GM20431 (cell line): ENCODE data around the gene MED16.
"Not testable (repeated sequence)": the region's sequence is repeated elsewhere in the genome, so short reads cannot be mapped to it uniquely, and the experiment has no call there.

Source experiments
- in situ Hi-C: fragments of 300-500 bp; cut with MseI, MboI; formaldehyde crosslinking; loops from one replicate; pipeline ENCODE4 v1.15.0; 2020; ENCODE audit warnings: low sequenced_read_pairs; ENCODE audit not compliant: unreplicated experiment

The MED16 gene

DNA sequence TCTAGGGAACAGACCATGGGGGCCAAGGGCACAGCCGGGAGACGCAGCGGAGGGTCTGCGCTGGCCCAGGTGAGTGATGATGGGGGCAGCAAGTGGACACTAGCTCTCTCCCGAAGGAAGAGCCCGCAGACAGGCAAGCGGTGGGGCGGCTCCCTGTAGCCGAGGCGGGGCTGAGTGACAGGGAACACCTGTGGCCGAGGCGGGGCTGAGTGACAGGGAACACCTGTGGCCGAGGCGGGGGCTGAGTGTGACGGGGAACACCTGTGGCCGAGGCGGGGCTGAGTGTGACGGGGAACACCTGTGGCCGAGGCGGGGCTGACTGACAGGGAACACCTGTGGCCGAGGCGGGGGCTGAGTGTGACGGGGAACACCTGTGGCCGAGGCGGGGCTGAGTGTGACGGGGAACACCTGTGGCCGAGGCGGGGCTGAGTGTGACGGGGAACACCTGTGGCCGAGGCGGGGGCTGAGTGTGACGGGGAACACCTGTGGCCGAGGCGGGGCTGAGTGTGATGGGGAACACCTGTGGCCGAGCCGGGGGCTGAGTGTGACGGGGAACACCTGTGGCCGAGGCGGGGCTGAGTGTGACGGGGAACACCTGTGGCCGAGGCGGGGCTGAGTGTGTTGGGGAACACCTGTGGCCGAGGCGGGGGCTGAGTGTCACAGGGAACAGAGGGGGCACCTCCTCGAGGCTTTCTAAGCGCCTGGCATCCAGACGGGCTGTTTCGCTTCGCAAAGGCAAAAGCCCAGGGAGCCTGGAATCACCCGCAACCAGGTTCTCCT is 1.4 kb downstream of the MED16 start:
- in situ Hi-C loops = not testable (repeated sequence)

- in situ Hi-C loops = no loop called here
Measured at GRCh38 chr19:890831-891230, 2.2 kb downstream of the MED16 start.

GRCh38 chr19:889662-890295 is 3.2 kb downstream of the MED16 start:
- in situ Hi-C loops = no loop called here

GRCh38 chr19:888581-889385 is 4.2 kb downstream of the MED16 start:
- in situ Hi-C loops = no loop called here

- in situ Hi-C loops = no loop called here
Measured at GRCh38 chr19:887599-887998, 5.4 kb downstream of the MED16 start.

GRCh38 chr19:887072-887471 is 5.9 kb downstream of the MED16 start:
- in situ Hi-C loops = no loop called here

DNA sequence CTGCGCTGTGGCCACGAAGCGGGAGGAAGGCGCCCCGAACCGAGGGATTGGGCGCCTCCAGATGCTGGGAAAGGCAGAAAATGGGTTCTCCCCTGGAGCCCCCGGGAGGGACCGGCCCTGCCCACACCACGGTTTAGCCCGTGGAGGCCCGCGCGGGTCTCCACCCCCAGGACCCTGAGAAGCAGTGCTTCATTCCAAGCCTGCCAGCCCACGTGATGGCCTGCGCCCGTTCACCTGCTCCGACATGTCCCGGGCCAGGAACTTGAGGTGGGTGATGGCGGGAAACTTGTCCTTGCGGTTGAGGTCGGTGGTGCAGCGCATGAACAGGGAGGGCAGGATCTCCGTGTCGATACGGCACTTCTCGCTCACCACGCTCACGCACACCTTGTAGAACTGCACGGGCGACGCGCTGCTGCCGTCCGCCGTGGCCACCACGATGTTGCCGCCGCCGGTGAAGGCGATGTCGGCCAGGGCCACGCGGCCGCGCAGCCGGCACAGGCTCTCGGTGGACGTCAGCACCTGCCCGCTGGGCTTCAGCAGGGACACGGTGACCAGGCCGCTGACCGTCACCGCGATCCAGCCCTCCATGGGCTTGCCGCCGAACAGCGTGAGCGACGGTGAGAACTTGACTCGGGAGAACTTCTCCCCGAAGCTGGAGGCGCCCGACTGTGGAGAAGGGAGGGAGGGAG is 7.3 kb downstream of the MED16 start:
- in situ Hi-C loops = no loop called here

DNA sequence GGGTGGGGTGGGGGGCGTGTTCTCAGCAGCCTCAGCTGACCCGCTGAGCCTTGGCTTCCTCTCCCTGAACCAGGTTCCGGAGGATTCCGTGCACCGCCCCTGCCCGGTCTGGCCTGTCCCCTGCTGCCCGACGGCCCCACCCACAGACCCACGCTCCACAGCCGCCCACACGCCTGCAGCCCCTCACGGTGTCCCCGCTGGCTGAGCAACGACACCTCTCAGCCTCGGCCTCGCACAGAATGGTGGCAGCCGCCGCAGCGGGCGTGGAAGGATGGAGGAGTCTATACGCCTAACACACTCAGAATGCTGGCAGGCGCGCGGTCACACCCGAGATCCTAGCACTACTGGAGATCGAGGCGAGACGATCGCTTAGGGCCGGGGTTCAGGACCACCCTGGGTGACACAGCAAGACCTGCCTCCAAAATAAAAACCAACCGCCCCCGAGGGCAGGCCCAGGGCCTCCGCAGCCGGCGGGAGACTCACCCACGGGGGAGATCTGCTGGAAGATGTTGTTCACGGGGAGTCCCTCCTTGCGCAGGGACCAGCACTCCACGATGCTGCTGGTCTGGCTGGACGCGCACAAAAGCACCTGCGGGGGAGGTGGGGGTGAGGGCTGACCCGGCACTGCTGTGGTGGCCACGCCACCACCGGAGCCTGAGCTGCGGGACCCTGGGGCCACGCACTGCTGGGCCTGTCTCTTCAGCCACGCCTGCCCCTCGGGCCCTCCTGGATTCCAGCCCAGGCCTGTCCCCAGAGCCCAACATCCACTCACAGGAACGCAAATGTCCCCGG is 8.4 kb downstream of the MED16 start:
- in situ Hi-C loops = no loop called here

GRCh38 chr19:883661-884211 is 9.3 kb downstream of the MED16 start:
- in situ Hi-C loops = no loop called here

DNA sequence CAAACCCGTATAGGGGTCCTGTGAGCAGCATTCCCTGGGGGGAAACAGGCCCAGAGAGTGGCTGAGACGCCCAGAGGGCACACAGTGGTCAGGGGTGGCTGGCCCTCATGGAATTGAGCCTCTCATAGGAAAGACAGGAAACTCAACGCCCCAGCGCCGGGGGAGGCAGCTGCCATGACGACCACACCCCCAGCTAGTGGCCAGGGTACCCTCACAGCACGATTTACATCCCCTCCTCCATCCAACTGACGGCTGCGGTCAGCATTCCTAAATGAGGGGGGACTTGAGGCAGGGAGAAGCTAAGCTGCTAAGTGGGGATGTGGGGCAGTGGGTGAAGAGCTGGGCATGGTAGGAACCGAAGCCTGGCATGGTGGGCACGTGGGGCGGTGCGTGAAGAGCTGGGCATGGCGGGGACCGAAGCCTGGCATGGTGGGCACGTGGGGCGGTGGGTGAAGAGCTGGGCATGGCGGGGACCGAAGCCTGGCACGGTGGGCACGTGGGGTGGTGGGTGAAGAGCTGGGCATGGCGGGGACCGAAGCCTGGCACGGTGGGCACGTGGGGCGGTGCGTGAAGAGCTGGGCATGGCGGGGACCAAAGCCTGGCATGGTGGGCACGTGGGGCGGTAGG is 10.0 kb downstream of the MED16 start:
- in situ Hi-C loops = no loop called here

- in situ Hi-C loops = no loop called here
Measured at GRCh38 chr19:881385-882071, 11.5 kb downstream of the MED16 start.

DNA sequence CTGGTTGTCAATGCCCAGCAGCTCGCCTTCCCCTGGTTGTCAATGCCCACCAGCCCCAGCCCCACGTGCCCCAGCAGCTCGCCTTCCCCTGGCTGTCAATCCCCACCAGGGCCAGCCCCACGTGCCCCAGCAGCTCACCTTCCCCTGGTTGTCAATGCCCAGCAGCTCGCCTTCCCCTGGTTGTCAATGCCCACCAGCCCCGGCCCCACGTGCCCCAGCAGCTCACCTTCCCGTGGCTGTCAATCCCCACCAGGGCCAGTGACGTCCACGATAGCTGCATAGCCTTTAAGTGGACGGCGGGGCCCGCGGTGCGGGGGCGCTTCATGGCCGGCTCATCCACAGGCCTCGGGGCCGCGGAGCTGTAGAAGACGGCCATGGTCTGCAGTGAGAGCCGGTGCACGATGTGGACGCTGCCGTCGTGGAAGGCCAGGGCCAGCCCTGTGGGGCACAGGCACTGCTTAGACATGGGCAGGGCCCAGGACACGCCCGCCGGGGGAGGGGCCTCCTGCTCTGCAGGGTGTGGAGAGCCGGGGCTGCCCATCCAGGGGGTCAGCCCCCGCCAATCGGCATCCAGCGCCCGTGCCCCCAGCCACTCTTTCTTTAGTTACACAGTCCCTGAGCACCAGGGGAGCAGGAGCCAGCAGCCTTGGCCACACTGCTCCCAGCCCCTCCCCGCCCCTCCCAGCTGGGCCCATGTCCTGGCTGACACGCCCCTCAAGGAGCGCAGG is 13.1 kb downstream of the MED16 start:
- in situ Hi-C loops = no loop called here

DNA sequence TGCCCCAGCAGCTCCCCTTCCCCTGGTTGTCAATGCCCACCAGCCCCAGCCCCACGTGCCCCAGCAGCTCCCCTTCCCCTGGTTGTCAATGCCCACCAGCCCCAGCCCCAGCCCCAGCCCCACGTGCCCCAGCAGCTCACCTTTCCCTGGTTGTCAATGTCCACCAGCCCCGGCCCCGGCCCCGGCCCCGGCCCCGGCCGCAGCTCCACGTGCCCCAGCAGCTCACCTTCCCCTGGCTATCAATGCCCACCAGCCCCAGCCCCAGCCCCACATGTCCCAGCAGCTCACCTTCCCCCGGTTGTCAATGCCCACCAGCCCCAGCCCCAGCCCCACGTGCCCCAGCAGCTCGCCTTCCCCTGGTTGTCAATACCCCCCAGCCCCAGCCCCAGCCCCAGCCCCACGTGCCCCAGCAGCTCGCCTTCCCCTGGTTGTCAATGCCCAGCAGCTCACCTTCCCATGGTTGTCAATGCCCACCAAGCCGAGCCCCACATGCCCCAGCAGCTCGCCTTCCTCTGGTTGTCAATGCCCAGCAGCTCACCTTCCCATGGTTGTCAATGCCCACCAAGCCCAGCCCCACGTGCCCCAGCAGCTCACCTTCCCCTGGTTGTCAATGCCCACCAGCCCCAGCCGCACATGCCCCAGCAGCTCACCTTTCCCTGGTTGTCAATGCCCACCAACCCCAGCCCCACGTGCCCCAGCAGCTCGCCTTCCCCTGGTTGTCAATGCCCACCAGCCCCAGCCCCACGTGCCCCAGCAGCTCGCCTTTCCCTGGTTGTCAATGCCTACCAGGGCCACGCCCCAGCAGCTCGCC is 14.0 kb downstream of the MED16 start:
- in situ Hi-C loops = not testable (repeated sequence)

DNA sequence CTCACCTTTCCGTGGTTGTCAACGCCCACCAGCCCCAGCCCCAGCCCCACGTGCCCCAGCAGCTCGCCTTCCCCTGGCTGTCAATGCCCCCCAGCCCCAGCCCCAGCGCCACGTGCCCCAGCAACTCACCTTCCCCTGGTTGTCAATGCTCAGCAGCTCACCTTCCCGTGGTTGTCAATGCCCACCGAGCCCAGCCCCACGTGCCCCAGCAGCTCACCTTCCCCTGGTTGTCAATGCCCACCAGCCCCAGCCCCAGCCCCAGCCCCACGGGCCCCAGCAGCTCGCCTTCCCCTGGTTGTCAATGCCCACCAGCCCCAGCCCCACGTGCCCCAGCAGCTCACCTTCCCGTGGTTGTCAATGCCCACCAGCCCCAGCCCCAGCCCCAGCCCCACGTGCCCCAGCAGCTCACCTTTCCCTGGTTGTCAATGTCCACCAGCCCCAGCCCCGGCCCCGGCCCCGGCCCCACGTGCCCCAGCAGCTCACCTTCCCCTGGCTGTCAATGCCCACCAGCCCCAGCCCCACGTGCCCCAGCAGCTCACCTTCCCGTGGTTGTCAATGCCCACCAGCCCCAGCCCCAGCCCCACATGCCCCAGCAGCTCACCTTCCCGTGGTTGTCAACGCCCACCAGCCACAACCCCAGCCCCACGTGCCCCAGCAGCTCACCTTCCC is 14.9 kb downstream of the MED16 start:
- in situ Hi-C loops = not testable (repeated sequence)

DNA sequence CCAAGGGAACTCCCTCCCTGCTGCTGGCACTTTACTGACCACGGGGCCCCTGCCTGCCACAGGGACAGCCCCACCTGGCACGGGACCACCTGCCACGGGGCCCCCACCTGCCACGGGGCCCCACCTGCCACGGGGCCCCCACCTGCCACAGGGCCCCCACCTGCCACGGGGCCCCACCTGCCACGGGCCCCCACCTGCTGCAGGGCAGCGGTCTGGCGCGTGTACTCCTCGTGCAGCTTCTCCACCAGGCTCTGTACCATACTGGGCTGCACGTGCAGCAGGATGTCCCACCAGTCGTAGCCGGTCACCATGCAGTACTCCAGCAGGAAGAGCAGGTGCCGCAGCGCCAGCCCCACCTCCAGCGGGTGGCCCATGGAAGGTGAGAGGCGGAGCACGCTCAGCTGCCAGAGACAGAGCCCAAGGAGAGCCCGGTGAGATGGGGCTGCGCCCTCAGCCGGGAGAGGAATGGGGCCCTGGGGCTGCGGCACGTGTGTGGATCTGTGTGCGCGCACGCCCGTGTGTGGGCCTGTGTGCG is 16.1 kb downstream of the MED16 start:
- in situ Hi-C loops = no loop called here

GRCh38 chr19:876089-876488 is 16.9 kb downstream of the MED16 start:
- in situ Hi-C loops = no loop called here
